ENCODE data around the gene CEPT1. TPM values are rescaled to one million over a fixed set of nuclear protein-coding genes. Genes with fewer than 3 reads are reported as not detected.

Gene CEPT1
- total and polyA plus RNA-seq, 9 of the 15 experiments (the other 6 are each of a cell fraction or from before 2014, with no cell fraction given) = 24.4 to 72.6 (median 42.4) TPM

- no peak for TF ChIP-seq ETS1 (conservative IDR thresholded peaks at IDR 0.05; ENCODE audit: control insufficient read depth, low read depth, low read length)
- TF ChIP-seq PBX2 (CRISPR knock-in tag; IDR thresholded peaks at IDR 0.05; ENCODE audit: low read depth) = no peak
- TF ChIP-seq PBX2 (tag; conservative IDR thresholded peaks at IDR 0.05; ENCODE audit: low read depth) = no peak
- 0 out of 2 replicates have a peak, but pooled peaks have one; percentile 47 for TF ChIP-seq HDAC2 (IDR thresholded peaks at IDR 0.05)
- TF ChIP-seq ARID3A (IDR thresholded peaks at IDR 0.05; ENCODE audit: borderline replicate concordance, low read depth, low read length) = no peak
- no peak for TF ChIP-seq SREBF2 (CRISPR knock-in tag; IDR thresholded peaks at IDR 0.05)
- no peak for TF ChIP-seq MBD2 (IDR thresholded peaks at IDR 0.05; ENCODE audit: borderline replicate concordance, low read depth)
- no peak for TF ChIP-seq PYGO2 (tag; IDR thresholded peaks at IDR 0.05)
- TF ChIP-seq ZSCAN32 (CRISPR knock-in tag; IDR thresholded peaks at IDR 0.05) = no peak
- no peak for TF ChIP-seq MYNN (IDR thresholded peaks at IDR 0.05)
- no peak for TF ChIP-seq MYNN (CRISPR knock-in tag; IDR thresholded peaks at IDR 0.05)
- TF ChIP-seq DPF2 (IDR thresholded peaks at IDR 0.05) = peak; percentile 73
- TF ChIP-seq NONO (IDR thresholded peaks at IDR 0.05; ENCODE audit: low read depth in 2 of 2, low read length in 1 of 2) = no peak
- TF ChIP-seq SMAD3 (CRISPR knock-in tag; conservative IDR thresholded peaks at IDR 0.05) = no peak
- no peak for TF ChIP-seq ZSCAN29 (IDR thresholded peaks at IDR 0.05)
- TF ChIP-seq BCL6 (CRISPR knock-in tag; IDR thresholded peaks at IDR 0.05) = no peak
These were observed 583 bp upstream of the CEPT1 start (continued) for GRCh38 chr1:111139324-111139955.

All from K562 (cell line).